NCI-H2227 (cell line): Measurements from ENCODE around the gene FBXO44.
A peak's percentile ranks its signal among the peaks of the same experiment; 100 is the strongest.

ENCODE experiments used
- DNase-seq: peaks from one replicate; lab custom pipeline; 2025; ENCODE audit not compliant: unreplicated experiment; lab: John Stamatoyannopoulos, UW

Gene FBXO44

GRCh38 chr1:11639372-11639771 is 15.3 kb upstream of the FBXO44 start:
- DNase-seq = no peak

GRCh38 chr1:11640101-11640500 is 14.6 kb upstream of the FBXO44 start:
- DNase-seq = no peak

DNA sequence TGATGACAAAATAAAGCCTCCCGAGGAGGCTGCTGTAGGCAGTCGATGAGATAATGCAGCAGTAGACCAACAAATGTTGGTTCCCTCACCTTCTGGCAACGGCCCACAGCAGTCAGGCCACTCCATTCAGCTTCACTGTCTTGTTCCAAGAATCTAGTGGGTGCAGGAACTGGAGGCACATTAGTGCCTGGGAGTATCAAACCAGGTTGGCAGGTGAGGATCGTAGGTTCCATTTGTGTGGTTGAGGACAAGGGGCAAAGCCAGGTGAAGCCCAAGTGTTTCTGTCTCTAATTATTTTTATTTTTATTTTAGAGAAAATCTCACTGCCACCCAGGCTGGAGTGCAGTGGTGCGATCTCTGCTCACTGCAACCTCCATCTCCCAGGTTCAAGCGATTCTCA is 13.7 kb upstream of the FBXO44 start:
- no peak for DNase-seq

GRCh38 chr1:11641776-11642305 is 12.8 kb upstream of the FBXO44 start:
- no peak for DNase-seq

DNA sequence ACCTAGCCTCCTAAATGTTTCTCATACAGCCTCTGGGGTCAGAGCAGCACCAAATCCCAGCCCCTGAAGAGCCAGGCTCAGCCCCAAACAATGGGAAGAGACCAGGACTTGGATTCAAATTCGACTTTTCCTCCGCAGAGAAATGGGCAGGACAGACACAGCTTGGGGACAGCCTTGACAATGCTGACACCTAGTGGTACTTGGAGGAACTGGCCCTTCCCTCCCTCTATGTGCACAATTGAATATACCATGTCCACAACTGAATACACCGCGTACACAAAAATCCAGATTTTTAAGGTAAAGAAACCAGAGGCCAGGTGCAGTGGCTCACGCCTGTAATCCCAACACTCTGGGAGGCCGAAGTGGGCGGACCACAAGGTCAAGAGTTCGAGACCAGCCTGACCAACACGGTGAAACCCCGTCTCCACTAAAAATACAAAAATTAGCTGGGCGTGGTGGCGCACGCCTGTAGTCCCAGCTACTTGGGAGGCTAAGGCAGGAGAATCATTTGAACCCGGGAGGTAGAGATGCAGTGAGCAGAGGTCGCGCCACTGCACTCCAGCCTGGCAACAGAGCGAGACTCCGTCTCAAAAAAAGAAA is 12.2 kb upstream of the FBXO44 start:
- DNase-seq = peak; percentile 82

DNA sequence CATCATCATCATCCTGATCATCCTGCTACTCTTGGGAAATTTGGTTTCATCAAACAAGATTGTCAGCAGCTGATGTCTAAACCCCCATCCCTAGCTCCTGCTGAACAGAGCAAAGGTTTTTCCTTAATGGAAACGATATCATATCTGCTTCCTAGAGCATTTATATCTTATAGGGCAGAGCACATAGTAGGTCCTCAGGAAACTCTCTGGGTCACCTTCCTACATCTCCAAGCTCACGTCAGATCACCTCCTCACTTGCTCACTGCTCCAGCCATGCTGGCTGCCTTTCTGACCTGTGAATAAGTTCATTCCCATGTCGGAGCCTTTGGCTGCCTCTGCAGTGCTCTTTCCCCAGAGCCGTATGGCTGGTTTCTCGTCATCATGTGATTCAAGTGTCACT is 10.9 kb upstream of the FBXO44 start:
- no peak for DNase-seq

DNA sequence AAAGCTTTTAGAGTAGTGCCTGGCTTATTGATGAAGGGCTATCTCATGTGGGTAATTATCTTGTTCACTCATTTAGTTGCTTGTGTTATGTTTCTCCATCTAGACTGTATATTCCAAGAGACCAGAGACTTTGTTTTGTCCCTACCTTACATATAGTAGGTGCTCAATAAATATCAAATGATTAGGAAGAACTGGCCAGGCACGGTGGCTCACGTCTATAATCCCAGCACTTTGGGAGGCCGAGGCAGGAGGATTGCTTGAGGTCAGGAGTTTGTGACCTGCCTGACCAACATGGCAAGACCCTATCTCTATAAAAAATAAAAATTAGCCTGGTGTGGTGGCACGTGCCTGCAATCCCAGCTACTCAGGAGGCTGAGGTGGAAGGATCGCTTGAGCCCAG is 9.4 kb upstream of the FBXO44 start:
- DNase-seq = no peak

DNA sequence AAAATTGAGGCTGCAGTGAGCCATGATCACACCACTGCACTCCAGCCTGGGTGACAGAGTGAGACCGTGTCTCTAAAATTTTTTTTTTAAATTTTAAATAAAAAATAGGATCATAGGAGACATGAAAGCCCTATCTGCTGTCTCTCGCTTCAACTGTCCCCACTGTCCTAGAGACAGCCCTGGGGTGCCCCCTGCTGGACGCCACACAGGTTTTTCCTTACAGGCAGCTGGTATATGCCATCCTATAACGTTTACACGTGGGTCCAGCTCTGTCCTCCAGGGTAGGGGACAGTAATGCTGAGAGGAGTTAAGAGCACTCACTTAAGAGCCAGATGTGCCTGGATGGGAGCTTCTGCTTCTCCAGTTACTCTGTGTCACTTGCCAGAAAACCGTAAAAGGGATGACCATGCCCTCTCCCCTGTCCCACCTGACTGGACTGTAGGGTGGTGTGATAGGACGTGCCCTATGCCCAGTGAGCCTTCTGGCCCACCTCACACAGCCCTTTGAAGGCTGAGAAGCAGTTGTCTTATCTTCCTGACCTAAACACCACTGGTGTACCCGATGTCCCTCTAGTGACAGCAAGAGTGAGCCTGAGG is 8.9 kb upstream of the FBXO44 start:
- peak; percentile 87 for DNase-seq

GRCh38 chr1:11646317-11646716 is 8.4 kb upstream of the FBXO44 start:
- DNase-seq = no peak

GRCh38 chr1:11647333-11647732 is 7.3 kb upstream of the FBXO44 start:
- no peak for DNase-seq

GRCh38 chr1:11648039-11648438 is 6.6 kb upstream of the FBXO44 start:
- DNase-seq = no peak

DNA sequence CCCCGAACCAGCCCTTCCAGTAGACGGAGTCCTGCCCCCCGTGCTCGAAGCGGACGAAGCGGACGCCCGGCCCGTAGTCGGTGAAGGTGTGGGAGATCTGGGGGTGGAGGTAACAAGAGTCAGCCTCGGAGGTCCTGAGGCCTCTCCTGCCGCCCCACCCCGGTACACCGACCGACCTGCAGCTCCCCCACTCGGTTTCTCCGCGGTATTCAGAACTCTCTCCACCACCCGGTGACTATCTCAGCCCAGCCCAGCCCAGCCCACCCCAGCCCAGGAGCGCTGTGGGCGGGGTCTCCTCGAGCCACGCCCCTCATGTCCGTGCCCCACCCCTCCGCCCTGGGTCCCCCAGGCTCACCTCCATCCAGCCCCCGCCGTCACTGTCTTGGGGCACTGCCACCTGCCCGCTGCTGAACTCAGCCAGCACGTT is 5.9 kb upstream of the FBXO44 start:
- no peak for DNase-seq

DNA sequence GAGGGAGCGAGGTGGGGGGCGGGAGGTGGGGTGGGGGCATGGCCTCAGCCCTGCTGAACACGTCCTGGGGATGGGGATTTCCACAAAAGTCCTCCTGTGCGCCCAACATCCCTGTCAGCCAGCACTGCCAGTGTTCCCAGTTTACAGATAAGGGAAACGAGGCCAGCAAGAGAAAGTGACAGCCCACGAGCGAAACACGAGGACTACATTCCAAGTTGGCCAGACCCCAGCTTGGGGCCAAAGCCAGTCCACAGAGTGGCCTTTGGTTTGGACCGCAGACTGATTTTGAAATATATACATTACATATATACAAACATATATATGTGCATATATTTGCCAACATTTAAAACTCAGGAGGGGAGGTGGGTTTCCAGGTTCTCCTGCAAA is 5.4 kb upstream of the FBXO44 start:
- no peak for DNase-seq

- DNase-seq = no peak
Observed at GRCh38 chr1:11649624-11650330, 4.9 kb upstream of the FBXO44 start.

DNA sequence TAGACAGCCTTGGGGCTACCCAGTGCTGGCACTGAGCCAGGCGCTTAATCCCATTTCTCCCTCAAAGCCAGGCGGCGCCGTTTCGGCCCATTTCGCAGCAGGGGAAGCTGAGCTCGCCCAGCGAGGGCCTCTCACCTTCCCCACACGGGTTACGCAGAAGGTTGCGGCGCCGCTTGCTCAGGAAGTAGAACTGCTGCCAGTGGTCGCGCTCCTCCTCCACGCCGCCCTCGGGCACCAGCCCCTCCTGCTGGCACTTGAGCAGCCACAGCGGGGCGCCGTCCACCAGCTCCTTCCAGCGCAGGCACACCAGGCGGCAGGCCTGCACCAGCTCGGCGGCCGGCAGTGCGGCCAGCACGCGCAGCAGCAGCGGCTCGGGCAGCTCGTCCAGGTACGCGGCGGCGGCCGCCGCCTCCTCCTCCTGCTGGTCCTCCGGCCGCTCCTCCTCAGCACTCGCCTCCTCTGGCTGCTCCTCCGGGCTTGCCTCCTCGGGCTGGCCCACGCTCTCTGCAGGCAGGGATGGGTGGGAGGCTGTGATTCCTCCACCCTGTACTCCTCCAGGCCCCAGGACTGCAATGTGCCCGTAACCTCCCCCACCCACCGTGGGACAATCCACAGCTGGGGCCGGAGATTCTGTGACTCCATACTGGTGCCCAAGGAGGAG is 4.2 kb upstream of the FBXO44 start:
- no peak for DNase-seq

DNA sequence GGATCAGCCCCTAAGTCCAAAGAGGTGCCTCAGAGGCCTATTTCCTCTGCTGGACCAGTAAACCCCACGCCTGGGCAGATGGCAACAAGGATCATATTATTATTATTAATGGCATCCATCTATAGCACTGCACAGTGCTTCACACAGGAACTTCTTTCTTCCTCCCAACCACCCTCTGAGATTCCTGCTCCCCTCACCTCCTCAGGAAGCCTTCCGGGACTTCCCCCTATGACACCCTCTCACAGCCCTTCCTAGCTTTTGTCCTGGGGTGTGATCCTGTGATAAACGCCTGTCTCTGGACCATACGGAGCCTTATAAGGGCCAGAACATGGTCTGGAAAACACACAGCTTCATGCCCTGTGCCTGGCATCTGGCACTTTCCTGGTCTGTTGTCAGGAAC is 3.7 kb upstream of the FBXO44 start:
- no peak for DNase-seq

GRCh38 chr1:11652203-11652780 is 2.4 kb upstream of the FBXO44 start:
- DNase-seq = no peak

- no peak for DNase-seq
Observed at GRCh38 chr1:11653101-11653860, 1.4 kb upstream of the FBXO44 start.

- no peak for DNase-seq
Observed at GRCh38 chr1:11653861-11654136, 878 bp upstream of the FBXO44 start.

GRCh38 chr1:11654939-11655808 is 497 bp downstream of the FBXO44 start:
- no peak for DNase-seq
